Upper lobe of left lung (tissue), 6 donors: ENCODE data around the gene THBD. TPM values are rescaled to one million over a fixed set of nuclear protein-coding genes. Genes with fewer than 3 reads are reported as not detected.

ENCODE experiments used
- ATAC-seq, 2 donors: fragments of 200-7000 bp; cut with Tn5 transposase; one replicate each; pipeline ENCODE4 v1.9.1; 2022; ENCODE audit warnings: mild to moderate bottlenecking in 2 of 2, moderate library complexity in 2 of 2; ENCODE audit not compliant: low FRiP score in 2 of 2
- DNase-seq, 2 donors: peaks; one replicate each; pipeline ENCODE4 v3.0.0-alpha.2; 2019 to 2020
- H3K27ac ChIP-seq, 4 donors: fragments of 200-600 bp; sonication (generic); one replicate each; pipeline ENCODE4 v1.5.1; 2016 to 2019
- H3K27me3 ChIP-seq, 4 donors: fragments of 200-600 bp; sonication (generic); one replicate each; pipeline ENCODE4 v1.5.1; 2017 to 2019
- H3K36me3 ChIP-seq, 4 donors: fragments of 200-600 bp; sonication (generic); one replicate each; pipeline ENCODE4 v1.5.1; 2016 to 2019
- H3K4me1 ChIP-seq, 4 donors: fragments of 200-600 bp; sonication (generic); one replicate each; pipeline ENCODE4 v1.5.1; 2018 to 2019
- H3K4me3 ChIP-seq, 4 donors: fragments of 200-600 bp; sonication (generic); one replicate each; pipeline ENCODE4 v1.5.1; 2017 to 2019; ENCODE audit warnings: mild to moderate bottlenecking in 2 of 4, moderate library complexity in 1 of 4
- H3K9me3 ChIP-seq, 4 donors: fragments of 200-600 bp; sonication (generic); one replicate each; pipeline ENCODE4 v1.5.1; 2018 to 2019
- CTCF ChIP-seq, 6 experiments: fragments of 450-650 bp in 4 of 6; fragments of 200-600 bp in 2 of 6; sonication (generic) in 2 of 6; IDR thresholded peaks; one replicate each; pipeline ENCODE4 v1.5.1; 2016 to 2019; ENCODE audit warnings: antibody characterized with exemption in 6 of 6
- EP300 ChIP-seq, 4 donors: sonication (generic); formaldehyde crosslinking; IDR thresholded peaks; one replicate each; pipeline ENCODE4 v1.5.1; 2017; ENCODE audit warnings: antibody characterized with exemption in 4 of 4, control low read depth in 2 of 4
- POLR2A ChIP-seq, 4 donors: fragments of 450-650 bp; IDR thresholded peaks; one replicate each; pipeline ENCODE4 v1.5.1; 2016 to 2017; ENCODE audit warnings: antibody characterized with exemption in 4 of 4, mild to moderate bottlenecking in 2 of 4
- POLR2AphosphoS5 ChIP-seq, 2 donors: sonication (generic); formaldehyde crosslinking; IDR thresholded peaks; one replicate each; pipeline ENCODE4 v1.5.1; 2017; ENCODE audit warnings: antibody characterized with exemption in 2 of 2
- WGBS, 2 donors: methylation state at CpG; one replicate each; pipeline ENCODE4 v1.1.5; 2017 to 2018; 5-methylcytosine and 5-hydroxymethylcytosine counted together
- total RNA-seq, 6 donors: library from RNA; depleted of rRNA in 4 of 6; stranded (reverse); fragments of >200 nt in 4 of 6; gene quantifications; one replicate each; pipeline versions ENCODE4 v1.1.0 to v1.2.1, GENCODE V29; 2016 to 2021
- donor health status: DM: no; HTN: no; CAD: no; lungs with moderate emphysema.
- donor health status: DM: no; HTN: yes; CAD: no; lungs with severe emphysema.

The THBD gene
- total RNA-seq, 6 donors from 2014 or later = 17.8 to 235 (median 88.1) TPM

GRCh38 chr20:23003077-23003635, 46.3 kb downstream of the THBD start:
- H3K27ac ChIP-seq = no peak overlapping the region
- H3K4me1 ChIP-seq = peaks cover 0 to 11% (median 0%) of the 10 kb centered on the region in 4 donors
- no peaks in the 10 kb centered on the region for H3K9me3 ChIP-seq
- TF ChIP-seq POLR2A (IDR thresholded peaks at IDR 0.05) (no peak), CTCF (IDR thresholded peaks at IDR 0.05) (no peak), EP300 (IDR thresholded peaks at IDR 0.05) (no peak), POLR2AphosphoS5 (IDR thresholded peaks at IDR 0.05) (no peak)
- ATAC-seq (no peak), DNase-seq (no peak)
- H3K27me3 ChIP-seq = no peaks in the 10 kb centered on the region
- H3K36me3 ChIP-seq = no peaks in the 10 kb centered on the region
- no peak overlapping the region for H3K4me3 ChIP-seq
- WGBS, 2 donors = 63 to 69% methylated on average over 1 of the region's 1 CpG

GRCh38 chr20:23002276-23002675, 47.2 kb downstream of the THBD start:
- Histone ChIP-seq H3K27me3 (no peaks in the 10 kb centered on the region), H3K27ac (no peak overlapping the region), H3K4me1 (peaks cover 0 to 11% (median 0%) of the 10 kb centered on the region in 4 donors), H3K36me3 (no peaks in the 10 kb centered on the region), H3K9me3 (no peaks in the 10 kb centered on the region), H3K4me3 (no peak overlapping the region)
- DNase-seq = no peak
- TF ChIP-seq POLR2AphosphoS5 (IDR thresholded peaks at IDR 0.05) = no peak
- TF ChIP-seq CTCF (IDR thresholded peaks at IDR 0.05) = no peak
- TF ChIP-seq POLR2A (IDR thresholded peaks at IDR 0.05) = no peak
- no peak for TF ChIP-seq EP300 (IDR thresholded peaks at IDR 0.05)
- WGBS, 2 donors = 85 to 88% methylated on average over 6 of the region's 6 CpGs
- ATAC-seq = no peak

- Histone ChIP-seq H3K36me3 (no peaks in the 10 kb centered on the region), H3K4me1 (peaks cover 0 to 11% (median 0%) of the 10 kb centered on the region in 4 donors), H3K27me3 (no peaks in the 10 kb centered on the region), H3K27ac (peak overlapping the region; percentile 16 to 67 (median 36)), H3K4me3 (no peak overlapping the region), H3K9me3 (no peaks in the 10 kb centered on the region)
- DNase-seq (no peak), ATAC-seq (no peak)
- TF ChIP-seq POLR2AphosphoS5 (IDR thresholded peaks at IDR 0.05) (no peak), EP300 (IDR thresholded peaks at IDR 0.05) (no peak), POLR2A (IDR thresholded peaks at IDR 0.05) (no peak), CTCF (IDR thresholded peaks at IDR 0.05) (no peak)
- WGBS, 2 donors = 55 to 58% methylated on average over 6 of the region's 6 CpGs
Observed at GRCh38 chr20:23000232-23000947, 49.1 kb downstream of the THBD start.

- Histone ChIP-seq H3K27ac (peak overlapping the region; percentile 16 to 67 (median 36)), H3K27me3 (no peaks in the 10 kb centered on the region), H3K4me1 (peaks cover 0 to 11% (median 0%) of the 10 kb centered on the region in 4 donors), H3K36me3 (no peaks in the 10 kb centered on the region), H3K9me3 (no peaks in the 10 kb centered on the region), H3K4me3 (no peak overlapping the region)
- DNase-seq = no peak
- TF ChIP-seq CTCF (IDR thresholded peaks at IDR 0.05) = no peak
- TF ChIP-seq POLR2A (IDR thresholded peaks at IDR 0.05) = no peak
- TF ChIP-seq POLR2AphosphoS5 (IDR thresholded peaks at IDR 0.05) = no peak
- TF ChIP-seq EP300 (IDR thresholded peaks at IDR 0.05) = no peak
- ATAC-seq = no peak
- WGBS, 2 donors = 53 to 60% methylated on average over 4 of the region's 4 CpGs
Observed at GRCh38 chr20:22999756-23000155, 49.7 kb downstream of the THBD start.
